Measurements from ENCODE around the gene APBA1. TPM values are rescaled to one million over a fixed set of nuclear protein-coding genes. Genes with fewer than 3 reads are reported as not detected.

Gene APBA1
- total and polyA plus RNA-seq, 9 of the 15 experiments (the other 6 are each of a cell fraction or from before 2014, with no cell fraction given), result 0.01 to 0.02 TPM; not detected in 7

- no peaks in the 10 kb centered on the region for H3K9me1 ChIP-seq (ENCODE audit: control insufficient read depth, insufficient read depth, low read length)
- H3K79me2 ChIP-seq (ENCODE audit: control insufficient read depth, insufficient read depth, low read length), result no peaks in the 10 kb centered on the region
- ChIA-PET POLR2A (interaction anchor here (0.5 to 0.7 kb wide), 3 partner anchors 27 to 335 kb away, joined by 3 read pairs; no protein-coding TSS in a partner anchor), CTCF (ENCODE audit: low intra/inter-chr PET ratio) (no interaction called here)
- H4K20me1 ChIP-seq (replicated peaks; ENCODE audit: control insufficient read depth, insufficient read depth, low read length), result no peaks in the 10 kb centered on the region
- peaks cover 2 to 10% of the 10 kb centered on the region in 2 experiments; a peak in 2 of 5 replicates for H3K27me3 ChIP-seq (ENCODE audit: control insufficient read depth in 2 of 2, insufficient read depth in 2 of 2, low read length in 2 of 2)
- no peak overlapping the region for H3K27ac ChIP-seq (ENCODE audit: extremely low read depth, low read depth, low read length)
- WGBS (ENCODE audit: insufficient coverage, low coverage, missing lambda C conversion rate), result 1% methylated on average over 8 of the region's 10 CpGs
- H2AFZ ChIP-seq (ENCODE audit: low read depth, low read length), result no peak overlapping the region
- H3K36me3 ChIP-seq (ENCODE audit: control insufficient read depth, insufficient read depth, low read length), result no peaks in the 10 kb centered on the region
- H3K4me3 ChIP-seq, result no peak overlapping the region
- DNase-seq (ENCODE audit: extremely low read depth in 1 of 4, low spot score in 3 of 4) (no peak), ATAC-seq (no peak), FAIRE-seq (no peak)
- no peaks in the 10 kb centered on the region for H3K9me3 ChIP-seq (replicated peaks; ENCODE audit: control insufficient read depth, insufficient read depth, low read depth, low read length)
- H3K4me1 ChIP-seq (replicated peaks in 1 of 2; ENCODE audit: control insufficient read depth in 2 of 2, insufficient read depth in 2 of 2, low read length in 2 of 2), result no peaks in the 10 kb centered on the region
- BruUV-seq (replicated peaks), result no TSS peak
- H3K9ac ChIP-seq (ENCODE audit: insufficient read depth in 1 of 2, low read depth in 2 of 2, low read length in 2 of 2), result no peak overlapping the region
- intact Hi-C loops (cut with micrococcal nuclease) (loop anchor here (5.0 kb wide), 1 partner anchor 457 kb away; no protein-coding TSS in a partner anchor), in situ Hi-C loops (cut with MboI) (loop anchor here (10.0 kb wide), 1 partner anchor 514 kb away; no protein-coding TSS in a partner anchor)
- no peak for TF ChIP-seq SOX6 (IDR thresholded peaks at IDR 0.05)
- no peak for TF ChIP-seq E2F8 (IDR thresholded peaks at IDR 0.05; ENCODE audit: low read depth, partially characterized antibody)
- TF ChIP-seq ZC3H8 (IDR thresholded peaks at IDR 0.05), result no peak
- TF ChIP-seq CCNT2 (IDR thresholded peaks at IDR 0.05; ENCODE audit: borderline replicate concordance, extremely low read depth, insufficient read length, low read depth, low read length), result no peak
- TF ChIP-seq CTCF (IDR thresholded peaks at IDR 0.05 in 2 of 3, conservative IDR thresholded peaks at IDR 0.05 in 1 of 3; ENCODE audit: insufficient read depth in 2 of 3, low read depth in 1 of 3, low read length in 3 of 3), result no peak
- TF ChIP-seq ZNF57 (CRISPR knock-in tag; IDR thresholded peaks at IDR 0.05), result no peak
- no peak for TF ChIP-seq ZNF121 (CRISPR knock-in tag; conservative IDR thresholded peaks at IDR 0.05)
- TF ChIP-seq BCL6 (CRISPR knock-in tag; IDR thresholded peaks at IDR 0.05), result no peak
- TF ChIP-seq ZNF561 (CRISPR knock-in tag; conservative IDR thresholded peaks at IDR 0.05), result no peak
- no peak for TF ChIP-seq ZNF449 (CRISPR knock-in tag; IDR thresholded peaks at IDR 0.05)
- TF ChIP-seq TARDBP (IDR thresholded peaks at IDR 0.05), result no peak
- TF ChIP-seq NFIC (IDR thresholded peaks at IDR 0.05), result no peak
- no peak for TF ChIP-seq MTA1 (IDR thresholded peaks at IDR 0.05; ENCODE audit: borderline replicate concordance)
- no peak for TF ChIP-seq ZNF699 (CRISPR knock-in tag; IDR thresholded peaks at IDR 0.05; ENCODE audit: insufficient replicate concordance)
- TF ChIP-seq SMARCC2 (IDR thresholded peaks at IDR 0.05; ENCODE audit: low read depth), result no peak
- TF ChIP-seq ZNF79 (CRISPR knock-in tag; IDR thresholded peaks at IDR 0.05; ENCODE audit: low read depth), result no peak
- no peak for TF ChIP-seq MTA3 (IDR thresholded peaks at IDR 0.05; ENCODE audit: borderline replicate concordance)
- TF ChIP-seq BRF1 (IDR thresholded peaks at IDR 0.05; ENCODE audit: borderline replicate concordance, extremely low read depth, insufficient read length), result no peak
- H3K4me2 ChIP-seq (ENCODE audit: insufficient read depth, low read length), result no peak overlapping the region
Measured at GRCh38 chr9:69420611-69421270, 251.4 kb downstream of the APBA1 start.
